Kasumi-1 (cell line): Measurements from ENCODE around the gene ZNF467.
A peak's percentile ranks its signal among the peaks of the same experiment; 100 is the strongest.

Source experiments
- DNase-seq, 2 experiments: peaks; one replicate each; lab custom pipeline; 2025; lab: John Stamatoyannopoulos, UW

Gene ZNF467

DNA sequence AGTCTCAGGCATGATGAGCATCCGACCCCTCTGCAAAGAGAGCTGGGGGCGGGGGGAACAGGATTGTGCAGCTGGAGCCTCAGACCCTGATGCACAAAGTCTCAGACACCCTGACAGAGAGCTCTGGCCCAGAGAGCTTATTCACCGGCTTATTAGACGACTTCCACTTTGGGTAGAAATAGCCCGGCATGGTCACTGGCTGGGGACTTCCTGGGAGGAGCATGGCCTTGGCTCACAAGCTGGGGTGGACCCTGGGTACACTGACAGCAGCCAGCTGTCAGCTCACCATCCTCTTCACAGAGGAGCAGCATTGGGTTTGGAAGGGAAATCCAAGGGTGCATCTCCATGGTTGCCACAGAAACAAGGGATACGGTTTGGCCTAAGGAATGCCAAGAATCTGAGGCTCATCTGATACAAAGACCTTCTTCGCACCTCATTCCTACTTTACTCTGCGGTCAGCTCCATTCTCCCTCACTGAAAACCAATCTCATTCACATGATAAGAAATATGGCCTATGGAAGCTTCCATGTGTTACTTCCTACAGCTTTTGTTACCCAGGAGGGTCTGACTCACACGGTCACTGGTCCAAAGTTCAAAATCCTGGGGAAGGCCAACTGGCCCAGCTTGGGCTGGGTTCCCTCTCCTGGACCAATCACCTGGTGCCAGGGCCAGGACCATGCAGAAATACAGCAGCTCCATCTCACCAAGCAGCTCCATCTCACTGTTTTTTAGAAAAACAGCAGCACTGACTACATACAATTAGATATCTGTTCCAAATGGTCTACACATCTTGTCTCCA, 25.1 kb downstream of the ZNF467 start:
- no peak for DNase-seq

DNA sequence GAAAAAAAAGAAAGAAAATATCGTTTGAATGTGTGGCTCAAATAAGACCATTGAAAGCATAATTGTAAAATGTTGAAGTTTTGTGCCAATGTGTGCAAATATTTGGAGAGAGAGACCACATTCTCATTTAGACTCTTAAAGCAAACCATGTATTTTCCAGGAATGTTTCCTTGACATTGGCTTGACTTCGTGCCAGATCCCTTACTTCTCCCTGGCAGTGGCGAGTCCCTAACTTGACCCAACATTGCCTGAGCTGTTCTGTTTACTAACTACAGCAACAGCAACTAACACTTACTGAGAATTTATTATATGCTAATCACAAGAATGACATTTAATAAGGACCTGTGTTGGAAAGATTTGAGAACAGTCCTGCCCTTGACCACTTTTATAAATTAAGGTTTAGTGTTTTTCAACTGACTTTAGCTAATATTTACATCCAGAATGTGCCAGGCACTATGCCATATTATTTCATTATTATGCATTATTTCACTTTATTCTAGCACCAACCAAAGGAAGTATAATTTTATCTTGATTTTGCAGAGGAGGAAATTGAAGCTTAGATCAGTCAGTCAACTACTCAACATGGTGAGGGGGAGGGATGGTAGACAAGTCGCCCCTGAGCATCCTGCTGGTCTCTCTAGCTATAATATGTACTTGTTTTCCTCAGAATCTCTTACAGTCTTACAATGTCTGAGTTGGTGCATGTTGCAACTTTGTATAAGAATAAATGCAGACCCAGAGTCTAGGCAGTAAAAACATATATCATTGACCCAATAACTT, 29.7 kb downstream of the ZNF467 start:
- DNase-seq: no peak

DNA sequence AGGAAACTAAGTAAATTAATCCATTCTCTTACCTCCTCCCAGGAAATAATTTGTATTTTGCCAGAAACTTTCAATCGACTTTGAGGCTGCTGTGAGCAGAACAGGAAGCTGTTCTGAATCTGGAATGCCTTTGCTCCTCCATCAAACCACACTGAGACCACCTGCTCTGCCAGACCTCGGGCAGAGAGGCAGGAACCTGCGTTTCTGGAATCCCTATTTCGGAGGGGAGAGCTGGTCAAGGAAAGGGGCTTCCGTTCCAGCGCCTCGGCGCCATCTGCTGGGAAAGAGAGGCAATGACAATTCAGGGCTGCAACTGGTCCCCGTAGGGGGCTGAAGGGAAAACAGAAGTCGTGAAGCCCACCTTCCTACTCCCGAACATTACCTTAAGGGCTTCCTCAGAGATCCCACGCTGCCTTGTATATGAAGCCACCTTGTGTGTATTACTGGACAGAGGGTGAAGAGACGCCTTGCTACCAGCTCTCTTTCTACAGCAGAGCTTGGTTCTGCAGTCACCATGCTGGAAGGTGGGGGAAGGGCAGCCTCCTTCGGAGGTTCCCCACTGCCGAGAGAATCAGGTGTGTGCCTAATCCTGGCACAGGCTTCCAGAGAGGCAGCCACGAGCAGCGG, 31.2 kb downstream of the ZNF467 start:
- DNase-seq: peak; percentile 46 to 57

DNA sequence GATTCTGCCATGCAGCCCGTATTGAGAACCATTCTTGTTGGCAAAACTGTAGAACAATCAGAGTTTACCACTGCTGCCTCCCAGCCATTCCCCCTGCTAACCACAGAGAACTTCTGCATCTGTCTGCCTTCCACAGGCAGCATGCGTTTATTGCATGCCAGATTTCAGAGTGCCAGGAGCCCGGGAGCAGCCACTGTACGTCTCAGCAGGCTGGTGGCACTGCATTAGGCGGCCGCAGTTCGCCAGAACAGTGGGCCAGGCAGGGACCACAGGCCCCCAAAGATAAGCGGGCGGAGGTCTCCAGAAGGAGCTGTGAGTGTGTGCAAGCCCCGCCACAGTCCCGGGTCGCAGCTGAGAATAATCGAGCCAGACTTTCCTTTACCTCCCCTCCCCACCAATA, 31.8 kb downstream of the ZNF467 start:
- DNase-seq: peak; percentile 61 to 62

DNA sequence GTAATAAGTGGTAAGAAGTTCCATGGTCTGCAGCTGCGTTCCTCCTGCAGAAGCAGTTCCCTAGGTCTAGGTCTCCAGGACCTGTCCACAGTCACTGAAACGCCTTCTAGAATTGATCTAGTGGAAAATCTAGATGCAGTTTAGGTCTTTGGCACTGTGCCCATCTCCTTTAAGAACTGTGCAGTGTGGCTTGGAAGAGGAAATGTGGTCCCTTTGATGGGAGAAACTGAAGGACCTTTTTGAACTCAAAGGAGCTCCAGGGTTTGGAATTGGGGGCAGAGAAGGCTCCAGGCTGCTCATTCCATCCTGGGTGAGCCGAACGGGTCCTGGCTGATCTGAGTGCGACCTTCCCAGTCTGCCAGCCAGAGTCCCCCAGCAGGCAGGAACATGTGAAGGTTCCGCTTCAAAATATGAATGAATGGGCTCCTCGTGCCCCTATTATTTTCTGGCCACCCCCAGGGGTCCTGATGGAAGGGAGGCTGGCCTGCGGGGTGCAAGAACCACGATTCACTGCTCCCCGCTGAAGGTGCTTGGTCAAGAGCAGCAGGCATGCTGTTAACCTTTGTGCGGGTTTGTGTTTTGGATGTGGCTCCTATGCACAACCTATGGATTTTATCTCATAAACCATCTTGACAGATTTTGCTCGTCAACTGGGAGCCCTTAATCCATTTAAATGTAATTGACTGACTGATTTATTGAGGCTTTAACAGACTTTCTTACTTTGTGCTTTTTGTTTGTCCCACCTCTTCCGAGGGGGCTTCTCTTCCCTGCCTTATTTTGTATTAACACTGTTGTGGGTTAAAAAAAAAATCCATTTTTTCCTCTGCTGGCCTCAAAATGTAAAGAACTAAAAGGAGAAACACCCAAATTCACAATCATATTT, 36.7 kb downstream of the ZNF467 start:
- DNase-seq: peak; percentile 11 to 21

DNA sequence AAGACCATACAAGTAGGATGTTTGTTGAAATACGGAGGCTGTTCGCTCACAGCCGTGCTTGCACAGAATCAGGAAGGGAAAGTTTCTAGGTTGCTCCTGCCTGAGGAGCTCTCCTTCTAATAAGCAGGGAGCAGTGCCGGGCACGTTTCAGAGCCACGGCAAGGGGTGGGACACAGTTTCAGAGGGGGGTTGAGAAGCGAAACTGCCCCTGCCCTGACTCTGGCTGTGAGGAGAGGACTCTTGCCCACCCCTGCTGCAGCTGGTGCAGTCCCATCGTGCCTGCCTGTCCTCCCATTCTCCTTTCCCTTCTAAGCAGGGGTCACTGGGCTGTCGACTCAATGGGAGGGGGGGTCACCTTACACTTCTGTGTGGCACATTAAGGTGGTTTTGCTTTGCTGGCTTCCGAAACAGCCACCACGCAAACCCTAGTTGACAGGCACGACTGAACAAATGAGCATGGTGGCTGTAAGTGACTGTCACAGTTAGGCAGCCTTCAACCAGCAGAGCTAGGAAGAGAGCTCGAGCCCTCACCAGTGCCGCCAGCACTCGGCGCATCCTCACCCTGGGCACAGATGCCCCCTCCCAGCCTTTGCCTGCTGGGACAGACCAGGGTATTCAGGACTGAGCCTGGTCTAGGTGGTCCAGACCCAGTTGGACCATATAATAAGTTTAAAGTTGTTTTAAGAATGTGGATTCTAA, 37.5 kb downstream of the ZNF467 start:
- no peak for DNase-seq

DNA sequence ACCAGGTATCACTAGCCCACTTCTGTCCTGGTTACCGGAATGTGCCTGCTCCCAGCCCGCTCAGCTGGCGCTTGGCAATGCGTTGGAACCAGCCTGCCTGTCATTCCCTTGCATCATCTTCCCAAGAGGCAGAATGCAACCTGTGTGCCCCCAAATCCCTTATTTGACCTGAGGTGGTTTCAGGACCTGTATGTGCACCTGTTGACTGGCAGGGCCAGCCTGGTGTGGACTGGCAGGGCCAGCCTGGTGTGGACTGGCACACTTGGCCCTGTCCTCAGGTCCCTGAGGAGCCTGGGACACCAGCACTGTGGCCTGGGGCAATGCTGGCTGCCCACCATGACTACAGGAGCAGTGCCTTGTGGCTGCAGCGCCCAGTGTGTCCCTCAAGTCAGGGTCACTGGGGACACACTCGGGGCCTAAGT, 38.2 kb downstream of the ZNF467 start:
- no peak for DNase-seq

DNA sequence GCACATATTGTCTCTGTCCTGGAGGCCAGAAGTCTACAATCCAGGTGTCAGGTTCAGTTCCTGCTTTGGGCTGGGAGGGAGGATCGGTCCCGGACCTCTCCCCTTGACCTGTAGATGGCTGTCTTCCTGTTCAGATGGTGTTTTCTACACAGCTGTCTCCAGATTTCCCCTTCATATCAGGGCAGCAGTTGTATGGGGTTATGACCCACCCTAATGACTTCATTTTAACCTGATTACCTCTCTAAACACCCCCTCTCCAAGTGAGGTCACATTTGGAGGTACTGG, 38.7 kb downstream of the ZNF467 start:
- no peak for DNase-seq

DNA sequence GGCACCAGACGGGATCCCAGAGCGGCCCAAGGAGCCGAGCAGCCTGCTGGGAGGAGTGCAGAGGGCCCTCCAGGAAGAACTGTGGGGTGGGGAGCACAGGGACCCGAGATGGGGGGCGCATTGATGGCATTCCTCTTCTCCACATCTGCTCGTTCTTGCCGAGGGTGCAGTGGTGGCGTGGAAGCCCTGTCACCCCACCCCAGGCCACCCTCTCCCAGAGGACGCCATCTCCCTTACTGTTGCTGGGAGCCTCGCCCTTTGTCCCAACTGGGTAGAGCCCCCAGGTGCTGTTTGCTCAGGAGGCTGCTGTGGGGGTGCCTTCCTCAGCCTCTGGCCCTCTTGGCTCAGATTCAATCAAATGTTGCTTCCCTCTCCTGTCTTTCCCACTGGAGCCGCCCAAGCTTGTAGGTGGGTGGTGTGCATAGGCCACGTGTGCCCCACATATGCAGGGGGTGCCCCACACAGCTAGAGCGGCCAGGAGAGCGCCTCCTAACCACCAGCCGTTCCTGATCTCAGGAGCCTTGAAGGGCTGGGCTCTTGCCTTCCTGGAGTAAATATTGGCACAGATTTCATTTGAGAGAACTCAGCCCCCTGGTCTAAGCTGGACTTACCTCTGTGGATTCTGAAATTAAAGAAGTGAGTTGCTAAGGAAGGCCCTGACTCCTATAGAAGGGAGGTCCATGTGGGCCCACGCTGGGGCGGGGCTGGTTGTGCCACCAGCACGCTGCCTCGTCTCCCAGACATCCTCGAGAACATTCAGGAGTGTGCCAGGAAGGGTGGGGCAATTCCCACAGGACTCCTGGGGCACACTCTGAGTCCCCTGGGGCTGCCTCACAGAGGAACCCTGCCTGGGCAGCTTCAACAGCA, 39.2 kb downstream of the ZNF467 start:
- no peak for DNase-seq

DNA sequence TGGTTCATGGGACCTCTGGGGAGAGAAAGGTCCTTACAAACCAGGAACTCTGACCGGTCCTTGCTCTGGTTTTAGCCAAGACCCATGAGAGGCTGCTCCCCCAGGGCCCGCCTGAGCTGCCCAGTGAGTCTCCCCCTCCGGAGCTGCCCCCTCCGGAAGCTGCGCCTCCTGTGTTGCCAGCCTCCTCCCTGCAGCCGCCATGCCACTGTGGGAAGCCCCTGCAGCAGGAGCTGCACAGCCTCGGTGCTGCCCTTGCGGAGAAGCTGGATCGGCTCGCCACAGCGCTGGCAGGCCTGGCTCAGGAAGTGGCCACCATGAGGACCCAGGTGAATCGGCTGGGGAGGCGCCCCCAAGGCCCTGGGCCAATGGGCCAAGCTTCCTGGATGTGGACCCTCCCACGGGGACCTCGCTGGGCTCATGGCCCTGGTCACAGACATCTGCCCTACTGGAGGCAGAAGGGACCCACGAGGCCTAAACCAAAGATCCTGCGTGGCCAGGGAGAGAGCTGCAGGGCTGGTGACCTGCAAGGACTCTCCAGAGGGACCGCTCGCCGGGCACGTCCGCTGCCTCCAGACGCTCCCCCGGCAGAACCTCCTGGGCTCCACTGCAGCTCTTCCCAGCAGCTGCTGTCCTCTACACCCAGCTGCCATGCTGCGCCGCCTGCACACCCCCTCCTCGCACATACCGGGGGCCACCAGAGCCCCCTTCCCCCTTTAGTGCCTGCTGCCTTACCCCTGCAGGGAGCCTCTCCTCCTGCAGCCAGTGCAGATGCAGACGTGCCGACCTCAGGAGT, 40.1 kb downstream of the ZNF467 start:
- no peak for DNase-seq

DNA sequence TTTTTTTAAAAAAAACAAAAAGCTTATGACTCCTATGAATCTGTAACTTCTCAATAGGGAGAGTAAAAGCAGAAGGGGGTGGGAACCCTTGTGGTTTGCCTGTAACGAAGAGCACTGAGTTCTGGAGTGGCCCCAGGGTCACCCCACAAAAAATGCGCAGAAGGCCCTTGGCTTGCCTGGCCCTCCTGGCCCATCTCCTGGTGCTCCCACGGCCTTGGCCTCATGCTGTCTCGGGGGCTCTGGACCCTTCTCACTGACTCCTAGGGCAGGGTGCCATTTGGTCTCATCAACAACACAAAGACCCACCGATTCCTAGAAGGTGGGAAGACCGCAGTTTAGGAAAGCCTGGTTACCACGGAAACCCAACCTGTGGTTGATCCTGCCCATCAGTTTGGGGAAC, 40.8 kb downstream of the ZNF467 start:
- no peak for DNase-seq

DNA sequence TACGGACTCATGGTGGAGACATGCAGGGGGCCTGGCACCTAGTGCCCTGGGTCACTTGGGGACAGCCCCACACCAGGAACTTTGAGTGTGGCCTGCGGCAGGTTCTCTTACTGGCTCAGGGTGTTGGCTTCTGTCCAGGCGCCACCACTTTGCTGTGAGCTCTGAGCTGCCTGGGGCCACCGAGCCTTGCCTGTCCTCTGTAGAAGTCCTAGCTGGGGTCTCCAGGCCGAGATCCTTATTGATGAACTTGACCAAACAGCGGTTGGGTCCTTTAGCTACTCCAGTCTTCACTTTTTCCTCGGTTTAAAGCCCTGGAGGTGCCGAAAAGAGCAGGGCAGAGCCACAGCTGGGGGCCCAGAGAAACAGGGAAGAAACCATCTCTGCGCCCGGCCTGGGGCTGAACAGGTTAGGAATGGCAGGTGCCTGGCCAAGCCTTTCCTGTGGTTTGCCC, 41.3 kb downstream of the ZNF467 start:
- DNase-seq: no peak

DNA sequence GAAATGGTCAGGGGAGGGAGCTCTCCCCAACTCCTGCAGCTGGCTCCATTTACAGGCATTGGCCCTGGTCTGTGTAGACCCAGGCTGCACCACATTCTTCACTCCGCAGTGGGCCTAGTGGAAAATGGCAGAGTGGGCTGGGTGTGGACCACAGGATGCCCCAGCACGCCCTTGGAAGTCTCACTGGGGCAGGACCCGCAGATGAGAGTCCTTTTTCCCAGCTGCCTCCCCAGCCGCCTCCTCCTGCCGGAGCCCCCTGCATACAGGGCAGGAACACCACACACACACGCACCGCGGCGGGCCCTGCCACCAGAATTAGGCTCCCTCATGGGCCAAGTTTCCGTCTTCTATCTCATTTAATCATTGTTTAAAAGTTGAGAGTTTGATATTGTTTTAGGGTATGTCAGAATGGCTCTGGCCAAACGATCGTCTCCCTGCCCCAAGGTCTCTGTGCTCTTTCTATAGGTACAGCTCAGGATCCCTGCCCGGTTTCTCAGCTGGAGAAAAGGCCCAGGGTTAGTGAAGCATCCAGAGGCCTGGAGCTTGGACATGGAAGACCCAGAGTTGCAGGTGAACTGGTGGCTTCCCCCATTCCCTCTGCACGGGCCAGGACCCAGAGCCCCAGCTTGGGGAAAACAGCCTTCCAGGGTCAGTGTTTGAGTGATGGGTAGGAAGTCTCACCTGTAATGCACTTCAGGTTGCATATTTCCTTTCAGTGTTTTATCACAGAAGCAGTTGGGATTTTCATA, 42.0 kb downstream of the ZNF467 start:
- no peak for DNase-seq

DNA sequence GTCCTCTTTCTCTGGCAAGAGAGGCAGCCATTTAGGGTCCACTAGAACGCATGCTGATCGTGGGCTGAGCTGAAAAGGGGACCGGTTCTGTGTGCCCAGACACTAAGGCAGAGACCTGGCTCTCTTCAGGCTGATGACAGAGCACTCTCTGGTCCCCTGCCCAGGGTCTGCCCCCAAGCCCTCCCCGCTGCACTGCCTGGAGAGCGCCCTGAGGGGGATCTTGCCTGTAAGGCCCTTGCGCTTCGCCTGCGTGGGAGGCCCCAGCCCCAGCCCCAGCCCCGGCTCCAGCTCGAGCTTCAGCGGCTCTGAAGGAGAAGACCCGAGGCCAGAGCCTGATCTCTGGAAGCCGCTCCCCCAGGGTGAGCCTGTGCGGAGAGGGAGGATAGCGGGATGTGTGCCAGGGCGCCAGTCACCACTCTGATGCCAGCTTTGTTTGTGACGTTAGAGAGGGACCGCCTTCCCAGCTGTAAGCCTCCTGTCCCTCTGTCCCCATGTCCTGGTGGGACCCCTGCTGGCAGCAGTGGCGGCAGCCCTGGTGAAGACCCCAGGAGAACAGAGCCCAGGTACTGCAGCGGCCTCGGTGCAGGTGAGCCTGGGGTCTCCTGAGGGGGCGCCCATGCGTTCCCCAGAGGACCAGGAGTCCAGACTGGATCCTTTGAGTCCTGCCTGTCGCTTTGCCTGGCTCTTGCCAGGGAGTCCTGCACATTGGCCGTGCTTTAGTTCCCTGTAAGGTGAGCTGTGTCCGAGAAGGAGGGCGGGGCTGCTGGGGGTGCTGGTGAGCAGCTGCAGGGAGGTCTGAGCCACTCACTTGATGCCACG, 43.2 kb downstream of the ZNF467 start:
- no peak for DNase-seq

DNA sequence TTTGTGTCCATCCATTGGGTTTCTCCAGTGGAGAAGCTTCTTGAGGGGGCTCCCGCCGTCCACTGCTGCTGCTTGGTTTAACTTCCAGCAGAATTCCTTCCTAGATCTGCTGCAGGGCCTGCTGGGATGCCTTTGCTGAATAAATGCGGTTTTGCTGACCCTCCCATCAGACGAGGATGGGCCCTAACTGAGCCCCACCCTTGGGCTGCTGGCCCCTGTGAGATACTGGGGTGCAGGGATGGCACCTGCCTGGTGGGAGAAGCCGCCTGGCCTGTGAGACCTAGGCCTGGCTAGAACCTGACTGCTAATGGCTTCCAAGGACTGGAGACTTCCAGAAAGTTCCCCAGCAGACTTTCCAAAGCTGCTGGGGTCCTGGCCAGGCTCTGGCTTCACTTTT, 43.8 kb downstream of the ZNF467 start:
- DNase-seq: no peak

DNA sequence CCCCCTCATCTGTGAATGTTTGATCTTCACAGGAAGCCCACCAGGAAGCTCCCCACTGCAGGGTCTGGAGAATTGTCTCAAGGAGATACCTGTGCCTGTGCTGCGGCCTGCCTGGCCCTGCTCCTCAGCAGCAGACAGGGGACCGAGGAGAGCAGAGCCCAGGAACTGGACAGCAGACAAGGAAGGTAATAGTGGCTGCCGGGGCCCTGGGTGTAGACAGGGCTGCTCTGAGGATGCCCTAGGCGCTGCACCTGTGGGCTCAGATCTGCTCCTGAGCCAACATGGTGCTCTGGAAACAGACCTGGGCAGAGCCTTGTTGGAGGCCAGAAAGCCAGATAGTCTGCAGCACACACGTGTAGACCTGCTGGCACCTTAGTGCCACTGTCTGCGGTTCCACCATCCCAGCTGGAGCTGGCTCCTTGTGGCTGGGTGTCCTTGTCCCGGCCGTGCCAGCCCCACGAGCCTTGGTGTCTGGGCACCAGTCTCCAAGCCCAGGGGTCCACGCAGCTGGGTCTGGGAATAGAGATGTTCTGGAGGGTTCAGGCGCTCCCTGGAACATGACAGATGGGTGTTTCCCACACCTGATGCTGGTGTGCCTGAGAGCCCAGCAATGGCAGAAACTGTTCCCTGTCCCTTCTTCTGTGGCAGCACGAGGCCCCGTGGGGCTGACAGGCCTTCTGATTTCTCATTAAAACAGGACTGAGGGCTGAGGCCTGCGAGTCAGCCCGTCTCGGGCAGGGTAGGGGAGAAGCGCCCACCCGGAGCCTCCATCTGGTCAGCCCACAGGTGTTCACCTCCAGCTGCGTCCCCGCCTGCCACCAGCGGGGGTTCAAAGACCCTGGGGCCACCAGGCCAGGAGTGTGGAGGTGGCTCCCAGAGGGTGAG, 44.7 kb downstream of the ZNF467 start:
- no peak for DNase-seq

DNA sequence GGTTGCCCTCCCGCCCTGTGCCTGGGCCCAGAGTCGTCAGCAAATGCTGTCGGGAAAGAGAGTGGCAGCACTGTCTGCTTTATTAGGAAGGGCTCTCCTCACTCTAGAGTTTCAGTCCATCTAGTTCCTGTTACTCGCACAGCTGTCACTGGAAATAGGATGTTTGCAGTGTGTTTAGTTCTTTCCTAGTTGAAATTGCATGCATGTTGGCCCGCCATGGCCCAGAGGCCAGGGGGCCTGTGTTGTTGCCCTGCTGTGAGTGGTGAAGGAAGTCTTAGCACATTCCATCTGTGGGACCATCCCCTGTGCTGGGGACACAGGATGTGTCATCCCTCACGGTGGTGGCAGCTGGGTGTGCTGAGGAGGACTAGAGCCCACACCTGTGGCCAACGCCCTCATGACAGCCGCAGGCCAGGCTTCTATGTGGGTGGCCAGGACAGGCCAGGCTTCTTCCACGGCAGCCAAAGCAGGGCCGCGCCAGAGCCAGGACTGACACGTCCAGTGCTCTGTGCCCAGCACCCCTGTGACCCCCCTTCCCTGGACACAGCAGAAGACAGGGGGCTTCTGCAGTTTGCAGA, 45.4 kb downstream of the ZNF467 start:
- DNase-seq: no peak
